Keratinocyte (primary cell): ENCODE measurements around the gene FANK1.

Experiments
- EZH2 ChIP-seq: IDR thresholded peaks from one replicate; pipeline ENCODE4 v1.6.1; 2012; ENCODE audit warnings: inconsistent platforms, mild to moderate bottlenecking, low read length, moderate library complexity
- TF ChIP-seq, protein P1 (sequence below), 3 experiments: IDR thresholded peaks in 1 of 3; conservative IDR thresholded peaks in 1 of 3; optimal IDR thresholded peaks in 1 of 3; 2 replicates in 2 of 3; 3 replicates in 1 of 3; pipeline versions ENCODE3 to v1.5.1; 2011; ENCODE audit warnings: low read length in 3 of 3, mild to moderate bottlenecking in 3 of 3, moderate library complexity in 2 of 3, control low read depth in 1 of 3, inconsistent platforms in 1 of 3; ENCODE audit not compliant: insufficient read depth in 2 of 3; ENCODE audit errors: extremely low read depth in 1 of 3

DNA sequence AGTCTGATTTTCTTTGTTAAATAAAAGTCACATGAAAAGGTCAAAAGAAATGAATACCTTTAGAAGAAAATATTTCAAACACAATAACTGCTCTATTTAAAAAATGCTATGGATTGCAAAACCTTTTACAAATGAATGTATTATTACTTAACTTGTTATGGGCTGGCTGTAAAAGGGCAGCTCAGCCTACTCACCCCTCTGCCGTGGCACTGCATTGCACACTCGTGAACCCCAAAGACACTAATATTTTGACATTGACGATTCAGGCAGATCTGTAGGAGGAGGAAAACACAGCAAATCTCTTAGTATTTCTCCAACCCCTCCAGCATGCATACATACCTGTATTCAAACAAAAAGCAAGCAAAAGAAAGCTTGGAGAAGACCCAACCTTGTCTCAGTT, 149.5 kb downstream of the FANK1 start:
- TF ChIP-seq EZH2: no peak
- TF ChIP-seq, protein P1, sequence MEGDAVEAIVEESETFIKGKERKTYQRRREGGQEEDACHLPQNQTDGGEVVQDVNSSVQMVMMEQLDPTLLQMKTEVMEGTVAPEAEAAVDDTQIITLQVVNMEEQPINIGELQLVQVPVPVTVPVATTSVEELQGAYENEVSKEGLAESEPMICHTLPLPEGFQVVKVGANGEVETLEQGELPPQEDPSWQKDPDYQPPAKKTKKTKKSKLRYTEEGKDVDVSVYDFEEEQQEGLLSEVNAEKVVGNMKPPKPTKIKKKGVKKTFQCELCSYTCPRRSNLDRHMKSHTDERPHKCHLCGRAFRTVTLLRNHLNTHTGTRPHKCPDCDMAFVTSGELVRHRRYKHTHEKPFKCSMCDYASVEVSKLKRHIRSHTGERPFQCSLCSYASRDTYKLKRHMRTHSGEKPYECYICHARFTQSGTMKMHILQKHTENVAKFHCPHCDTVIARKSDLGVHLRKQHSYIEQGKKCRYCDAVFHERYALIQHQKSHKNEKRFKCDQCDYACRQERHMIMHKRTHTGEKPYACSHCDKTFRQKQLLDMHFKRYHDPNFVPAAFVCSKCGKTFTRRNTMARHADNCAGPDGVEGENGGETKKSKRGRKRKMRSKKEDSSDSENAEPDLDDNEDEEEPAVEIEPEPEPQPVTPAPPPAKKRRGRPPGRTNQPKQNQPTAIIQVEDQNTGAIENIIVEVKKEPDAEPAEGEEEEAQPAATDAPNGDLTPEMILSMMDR (optimal IDR thresholded peaks at IDR 0.05 in 1 of 3, IDR thresholded peaks at IDR 0.05 in 1 of 3, conservative IDR thresholded peaks at IDR 0.05 in 1 of 3; ENCODE audit: extremely low read depth in 1 of 3, insufficient read depth in 2 of 3, low read length in 3 of 3): no peak
